GM19099 (cell line): ENCODE data around the gene PPP1R9B.

Experiments used
- POLR2A ChIP-seq: IDR thresholded peaks from 3 replicates; pipeline ENCODE4 v1.6.1; 2011; ENCODE audit warnings: low read depth; ENCODE audit not compliant: insufficient read length; ENCODE audit errors: extremely low read depth

PPP1R9B gene

GRCh38 chr17:50171371-50172071 is 21.0 kb upstream of the PPP1R9B start:
- no peak for TF ChIP-seq POLR2A

GRCh38 chr17:50170662-50171370 is 20.3 kb upstream of the PPP1R9B start:
- no peak for TF ChIP-seq POLR2A

GRCh38 chr17:50169881-50170459 is 19.5 kb upstream of the PPP1R9B start:
- no peak for TF ChIP-seq POLR2A

DNA sequence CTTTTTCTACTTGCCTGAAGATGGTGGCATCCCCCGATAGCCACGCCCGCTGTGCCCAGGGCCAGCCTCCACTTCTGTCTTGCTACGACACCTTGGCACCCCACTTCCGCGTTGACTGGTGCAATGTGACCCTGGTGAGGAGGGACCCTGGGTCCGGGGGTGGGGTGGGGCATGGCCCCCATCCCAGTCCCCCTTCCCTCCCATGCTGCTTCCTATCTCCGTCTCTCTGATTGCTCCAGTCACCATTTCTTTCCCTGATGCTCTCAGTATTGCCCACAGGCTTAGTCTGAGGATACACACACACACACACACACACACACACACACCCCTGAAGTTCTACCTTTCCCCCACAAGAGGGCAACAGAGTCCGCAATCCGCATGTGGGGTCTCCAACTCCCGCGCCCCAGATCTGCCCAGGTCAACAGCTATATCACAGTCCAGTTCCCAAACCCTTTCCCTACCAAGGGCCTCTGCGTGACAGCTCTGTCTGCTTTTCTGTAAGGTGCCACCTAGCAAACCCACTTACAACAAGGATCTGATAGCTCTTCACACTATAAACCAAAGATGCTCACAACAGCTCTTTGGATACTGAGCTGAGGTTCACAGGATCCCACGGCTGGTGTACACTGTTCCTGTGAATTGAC is 18.8 kb upstream of the PPP1R9B start:
- no peak for TF ChIP-seq POLR2A

DNA sequence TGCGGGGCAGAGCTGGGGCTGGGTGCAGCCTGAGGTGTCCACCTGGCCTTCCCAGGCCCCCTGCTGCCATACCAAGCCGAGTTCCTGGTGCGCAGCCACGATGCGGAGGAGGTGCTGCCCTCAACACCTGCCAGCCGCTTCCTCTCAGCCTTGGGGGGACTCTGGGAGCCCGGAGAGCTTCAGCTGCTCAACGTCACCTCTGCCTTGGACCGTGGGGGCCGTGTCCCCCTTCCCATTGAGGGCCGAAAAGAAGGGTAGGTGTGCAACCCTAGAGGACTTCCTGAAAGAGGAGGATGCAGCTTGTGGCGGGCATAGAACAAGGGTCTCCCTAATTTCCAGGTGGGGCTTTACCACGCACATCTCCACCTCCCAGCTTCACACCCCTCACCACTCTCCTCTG is 17.8 kb upstream of the PPP1R9B start:
- no peak for TF ChIP-seq POLR2A

DNA sequence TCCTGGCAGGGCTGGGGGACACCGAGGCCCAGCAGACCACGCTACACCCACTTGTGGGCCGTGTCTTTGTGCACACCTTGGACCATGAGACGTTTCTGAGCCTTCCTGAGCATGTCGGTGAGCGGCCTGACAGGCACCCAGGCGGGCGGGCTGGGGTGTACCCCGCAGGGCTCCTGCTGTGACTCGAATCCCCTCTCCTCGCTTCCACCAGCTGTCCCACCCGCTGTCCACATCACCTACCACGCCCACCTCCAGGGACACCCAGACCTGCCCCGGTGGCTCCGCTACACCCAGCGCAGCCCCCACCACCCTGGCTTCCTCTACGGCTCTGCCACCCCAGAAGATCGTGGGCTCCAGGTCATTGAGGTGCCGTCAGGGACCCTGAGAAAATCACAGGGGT is 16.9 kb upstream of the PPP1R9B start:
- TF ChIP-seq POLR2A = no peak

DNA sequence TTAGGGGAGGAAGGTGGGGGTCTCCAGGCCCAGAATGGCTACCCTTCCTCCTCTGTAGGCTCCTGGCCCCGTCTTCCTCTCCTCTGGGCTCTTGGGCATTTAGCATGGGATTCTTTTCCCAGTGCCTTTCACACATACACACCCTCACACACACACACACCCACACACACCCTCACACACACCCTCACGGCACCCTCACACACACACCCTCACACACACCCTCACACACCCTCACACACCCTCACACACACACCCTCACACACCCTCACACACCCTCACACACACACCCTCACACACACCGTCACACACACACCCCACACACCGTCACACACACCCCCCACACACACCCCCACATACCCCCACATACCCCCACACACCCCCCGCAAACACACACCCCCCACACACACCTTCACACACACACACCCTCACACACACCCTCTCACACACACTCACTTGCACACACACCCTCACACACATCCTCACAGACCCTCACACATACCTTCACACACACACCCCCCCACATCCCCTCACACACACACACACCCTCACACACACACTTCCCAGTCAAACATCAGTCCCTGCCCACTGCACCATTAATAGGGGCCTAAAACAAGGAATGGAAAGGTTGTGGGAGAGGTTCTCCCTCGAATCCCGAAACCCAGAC is 16.2 kb upstream of the PPP1R9B start:
- no peak for TF ChIP-seq POLR2A

DNA sequence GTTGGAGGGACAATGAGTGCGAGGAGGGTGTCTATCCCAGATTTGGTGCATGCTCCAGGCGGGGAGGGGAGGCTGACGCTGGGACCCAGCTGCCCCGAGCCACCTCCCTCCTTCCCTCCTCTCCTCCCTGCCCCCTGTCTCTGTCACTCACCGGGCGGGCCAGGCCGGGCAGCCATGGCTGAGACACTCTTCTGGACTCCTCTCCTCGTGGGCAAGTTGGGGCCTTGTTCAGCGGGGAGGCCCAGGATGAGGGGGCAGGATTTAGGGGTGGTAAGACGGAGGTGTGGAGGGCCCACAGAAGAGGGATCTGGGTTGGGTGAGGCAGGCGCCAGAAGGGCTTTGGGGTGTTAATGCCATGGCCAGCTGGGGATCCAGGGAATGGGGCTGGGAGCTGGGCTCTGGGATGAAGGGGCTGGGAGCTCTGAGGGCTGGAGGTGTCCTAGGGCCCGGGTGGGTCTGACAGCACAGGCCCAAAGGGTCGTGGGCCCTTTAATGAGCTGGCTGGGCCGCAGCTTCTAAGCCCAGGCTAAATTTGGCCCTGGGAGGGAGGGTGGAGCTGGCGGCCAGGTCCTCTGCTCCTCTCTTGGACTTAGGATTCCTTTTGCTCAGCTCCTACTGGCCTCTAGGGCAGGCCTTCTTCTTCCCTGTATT is 15.5 kb upstream of the PPP1R9B start, which contains the start of gene SGCA:
SGCA (plus strand) TSS at position 139 of the 651 bp plus-strand sequence; CDS start at position 175, 36 bp downstream.
- TF ChIP-seq POLR2A = no peak

DNA sequence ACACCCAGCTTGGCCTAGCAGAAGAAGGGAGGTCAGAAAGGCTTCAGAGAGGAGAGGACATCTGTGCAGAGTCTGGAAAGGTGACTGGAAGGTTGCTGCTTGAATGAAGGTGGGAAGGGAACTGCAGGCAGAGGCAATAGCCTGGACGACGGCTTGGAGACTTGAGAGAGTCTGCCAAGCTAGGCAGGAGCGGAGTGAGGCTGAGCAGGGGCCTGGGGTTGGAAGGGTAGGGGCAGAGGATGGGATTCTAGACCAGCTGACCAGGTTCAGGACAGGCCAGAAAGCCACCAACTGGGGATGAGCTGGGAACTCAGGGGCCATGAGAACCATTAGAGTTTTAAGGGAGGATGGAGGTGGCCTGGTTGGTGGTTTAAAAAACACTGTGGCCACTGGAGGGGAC is 15.0 kb upstream of the PPP1R9B start:
- TF ChIP-seq POLR2A = no peak

DNA sequence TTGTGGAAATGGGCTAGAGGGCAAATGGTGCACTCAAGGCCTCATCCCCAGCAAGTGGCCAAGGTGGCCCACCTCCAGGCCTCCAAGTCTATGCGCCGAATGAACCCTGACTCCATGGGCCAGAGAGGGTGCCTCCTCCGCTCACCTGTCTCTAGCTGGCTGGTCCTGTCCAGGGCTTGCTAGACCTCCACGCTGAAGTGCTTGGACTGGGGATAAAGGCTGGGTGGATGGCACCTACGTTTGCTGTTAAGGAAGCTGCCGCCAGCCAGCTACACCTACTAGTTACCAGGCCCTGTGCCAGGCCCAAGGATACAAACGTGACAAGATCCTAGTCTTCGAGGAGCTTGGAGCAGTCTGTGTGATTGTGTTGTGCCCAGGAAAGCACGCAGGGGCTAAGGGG is 14.6 kb upstream of the PPP1R9B start:
- no peak for TF ChIP-seq POLR2A

DNA sequence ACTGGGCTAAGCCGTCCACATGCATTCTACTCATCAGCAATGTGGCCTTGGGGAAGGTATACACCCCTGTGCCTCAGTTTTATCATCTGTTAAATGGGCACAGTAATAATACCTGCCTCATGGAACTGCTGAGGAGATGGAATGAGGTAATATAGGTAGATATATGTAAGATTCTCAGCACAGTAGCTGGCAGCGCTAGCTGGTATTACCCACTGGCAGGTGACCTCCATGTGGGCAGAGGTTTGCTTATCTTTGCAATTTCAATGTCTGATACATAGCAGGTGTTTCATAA is 14.2 kb upstream of the PPP1R9B start:
- no peak for TF ChIP-seq POLR2A

DNA sequence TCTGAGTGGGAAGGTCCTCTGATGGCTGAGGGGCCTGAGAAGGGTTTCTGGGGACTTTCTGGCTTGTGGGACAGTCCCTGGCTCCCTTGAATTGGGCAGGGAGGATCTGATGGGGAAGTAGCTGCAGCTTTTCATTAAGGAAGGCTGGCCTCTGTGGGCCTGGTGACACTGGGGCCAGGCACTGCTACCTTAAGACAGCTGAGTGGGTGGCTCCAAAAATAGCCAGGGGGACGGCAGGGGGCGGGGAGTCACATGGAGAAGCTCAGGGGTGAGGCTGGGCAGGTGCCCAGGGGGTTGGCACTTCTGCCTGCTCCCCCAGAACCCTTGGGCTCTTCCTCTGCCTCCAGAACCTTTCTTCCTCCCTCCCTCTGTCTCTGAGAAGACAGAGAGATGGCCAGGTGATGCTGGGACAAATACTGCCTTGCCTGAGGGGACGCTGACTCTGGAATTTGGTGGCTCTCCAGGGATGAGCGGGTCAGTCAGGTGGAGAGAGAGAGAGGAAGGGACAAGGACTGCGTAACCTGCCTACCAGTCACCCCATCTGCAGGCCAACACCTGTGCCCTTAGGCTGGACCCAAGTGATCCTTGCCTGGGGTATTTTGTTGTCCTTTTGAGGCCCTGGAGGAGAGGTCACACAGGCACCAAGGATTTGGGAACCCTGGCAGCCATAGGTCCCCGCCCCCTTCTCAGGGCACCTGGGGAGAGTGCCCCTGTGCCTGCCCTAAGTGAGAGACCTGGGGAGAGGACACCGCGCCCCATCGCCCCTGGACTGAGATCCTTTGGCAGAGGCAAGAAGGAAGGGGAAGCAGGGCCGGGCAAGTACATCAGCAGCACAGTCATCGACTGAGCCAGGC is 13.6 kb upstream of the PPP1R9B start:
- TF ChIP-seq POLR2A = no peak

GRCh38 chr17:50162466-50163254 is 12.2 kb upstream of the PPP1R9B start:
- TF ChIP-seq POLR2A = no peak

- TF ChIP-seq POLR2A = no peak
Observed at GRCh38 chr17:50161911-50162288, 11.4 kb upstream of the PPP1R9B start.
